H1 (cell line): ENCODE data around the gene DNAAF6. TPM values are rescaled to one million over a fixed set of nuclear protein-coding genes. Genes with fewer than 3 reads are reported as not detected.

Source experiments
- polyA plus RNA-seq, 7 experiments: library from polyadenylated mRNA; depleted of rRNA in 3 of 7; stranded (reverse) in 5 of 7; unstranded in 2 of 7; fragments of >200 nt in 5 of 7; fragments of 200-250 nt in 2 of 7; gene quantifications; 1 replicate in 5 of 7; 2 replicates in 1 of 7; 4 replicates in 1 of 7; pipeline versions ENCODE4 v1.2.1 to v1.2.3, GENCODE V29; 2011 to 2013; ENCODE audit warnings: missing spikeins in 2 of 7, mixed read lengths in 2 of 7
- small RNA-seq: library from polyadenylated mRNA; stranded (forward); fragments of <200 nt; extraction: miRNeasy Mini kit (QIAGEN cat#:217004); gene quantifications from one replicate; pipeline ENCODE3, GENCODE V24; 2013; ENCODE audit not compliant: insufficient read depth
- total RNA-seq: library from RNA; stranded (reverse); fragmentation: NEBNext Ultra II Directional; extraction: Animal tissue kit (Norgen Biotek cat#: 25700); gene quantifications from 2 replicates; pipeline ENCODE4 v1.2.1, GENCODE V29; 2021

DNAAF6 gene
- total and polyA plus RNA-seq, 2 of the 8 experiments (the other 6 are each of a cell fraction or from before 2014, with no cell fraction given), result not detected

Small RNA genes within 50 kb of the gene (small RNA-seq; reads per million reads assigned to genes)
- gene RF00019, result not detected

Other genes with a start within 250 kb of the DNAAF6 start
- gene MORC4, start 206.4 kb upstream of the DNAAF6 start, total RNA-seq, result 1.9 and 2.5 TPM in 2 replicates
- gene MORC4, start 206.4 kb upstream of the DNAAF6 start, polyA plus RNA-seq (2011; rRNA removed), result 0.77 and 1.4 TPM in 2 replicates
- 26.2 and 26.4 TPM in 2 replicates for gene RBM41, start 87.8 kb upstream of the DNAAF6 start, total RNA-seq
- gene RBM41, start 87.8 kb upstream of the DNAAF6 start, polyA plus RNA-seq (2011; rRNA removed), result 2.1 and 2.6 TPM in 2 replicates
- 2.6 and 3.3 TPM in 2 replicates for gene NUP62CL, start 178 bp upstream of the DNAAF6 start, total RNA-seq
- gene NUP62CL, start 178 bp upstream of the DNAAF6 start, polyA plus RNA-seq (2011; rRNA removed), result 6.2 and 7.5 TPM in 2 replicates
- 0.56 and 0.61 TPM in 2 replicates for gene FRMPD3, start 243.0 kb downstream of the DNAAF6 start, total RNA-seq
- gene FRMPD3, start 243.0 kb downstream of the DNAAF6 start, polyA plus RNA-seq (2011; rRNA removed), result 0.38 and 0.64 TPM in 2 replicates